SW480 (cell line): Measurements from ENCODE around the gene NCOA1.
"Not testable (repeated sequence)": the region's sequence is repeated elsewhere in the genome, so short reads cannot be mapped to it uniquely, and the experiment has no call there.

ENCODE experiments used
- DNase-seq: peaks from one replicate; pipeline ENCODE4 v3.0.0-alpha.2; 2016; ENCODE audit warnings: low spot score

Gene NCOA1

DNA sequence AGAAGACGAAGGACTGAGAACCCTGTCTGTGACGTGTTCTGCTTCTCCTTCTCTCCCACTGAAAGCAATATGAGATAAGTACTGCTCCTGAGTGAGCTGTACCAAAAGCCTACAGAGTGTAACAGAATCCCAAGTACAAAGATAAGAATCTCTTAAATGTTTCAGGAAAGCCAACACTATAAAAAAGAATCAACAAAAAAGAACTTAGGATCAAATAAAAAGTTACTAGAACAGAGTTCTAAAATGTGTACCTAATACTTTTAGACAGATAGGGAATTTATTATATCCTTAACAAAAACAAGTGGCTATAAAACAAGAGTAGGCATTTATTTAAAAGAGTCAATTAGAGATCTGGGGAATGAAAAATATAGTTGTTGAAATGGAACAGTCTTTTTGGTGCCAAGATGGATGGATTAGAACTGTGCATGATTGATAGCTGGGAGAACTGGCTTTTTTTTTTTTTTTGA lies 49.0 kb downstream of the NCOA1 start:
- no peak for DNase-seq

DNA sequence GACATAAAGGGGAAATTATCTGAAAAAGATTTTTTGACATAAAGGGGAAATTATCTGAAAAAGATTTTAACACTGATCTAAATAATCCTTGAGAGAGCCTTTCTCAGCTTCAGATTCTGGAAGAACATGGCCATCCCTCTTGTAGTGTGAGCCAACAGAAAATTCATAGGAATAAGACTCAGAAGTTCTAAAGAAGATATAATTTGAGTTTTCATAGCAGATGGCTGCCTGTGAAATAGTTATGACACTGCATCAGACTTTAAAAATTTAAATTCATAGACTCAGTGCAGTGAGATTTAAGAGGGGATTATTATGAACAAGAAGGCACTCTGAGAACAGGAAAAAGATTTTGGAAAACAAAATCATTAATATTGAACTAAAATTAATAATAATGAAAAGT lies 50.6 kb downstream of the NCOA1 start:
- DNase-seq, result no peak

DNA sequence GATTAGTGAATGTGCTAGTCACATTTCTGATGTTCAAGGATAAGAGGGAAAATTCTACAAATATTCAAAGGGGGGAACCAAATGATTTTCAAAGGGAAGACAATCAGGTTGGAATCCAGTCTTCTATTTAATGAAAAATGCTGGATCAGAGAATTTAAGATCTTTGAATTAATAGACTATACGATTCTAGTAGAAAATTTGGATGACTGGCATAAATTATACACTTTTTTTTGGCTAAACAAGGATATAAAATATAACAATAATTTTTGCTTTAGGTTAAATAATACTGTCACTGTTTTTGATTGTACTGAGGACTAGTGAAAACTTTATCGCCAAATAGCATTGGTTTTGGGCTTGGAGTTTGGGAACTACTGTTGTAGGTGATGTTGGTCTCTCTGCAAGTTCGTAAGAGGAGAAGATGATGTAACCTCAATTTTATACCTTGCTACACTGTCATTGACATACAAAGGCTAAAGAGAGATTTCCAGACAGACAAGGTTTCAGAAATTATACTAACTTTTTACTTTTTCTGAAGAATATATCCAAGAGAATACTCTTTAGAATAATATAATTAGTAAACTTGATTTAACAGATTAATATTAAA lies 51.3 kb downstream of the NCOA1 start:
- DNase-seq, result no peak

DNA sequence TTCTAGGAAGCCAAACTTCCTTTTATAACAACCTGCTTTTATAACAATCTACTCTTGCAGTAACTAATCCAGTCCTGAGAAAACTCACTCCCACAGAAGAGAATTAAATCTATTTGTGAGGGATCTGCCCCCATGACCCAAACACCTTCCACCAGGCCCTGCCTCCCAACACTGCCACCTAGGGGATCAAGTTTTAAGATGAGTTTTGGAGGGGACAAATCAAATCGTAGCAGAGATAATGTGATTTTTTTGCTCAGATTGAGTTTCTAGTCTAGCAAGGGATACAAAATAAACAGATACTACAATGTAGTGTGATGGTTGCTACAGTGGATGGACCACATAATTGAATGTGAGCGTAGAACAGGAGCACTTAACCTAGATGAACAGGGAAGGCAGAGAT lies 52.2 kb downstream of the NCOA1 start:
- DNase-seq, result no peak

DNA sequence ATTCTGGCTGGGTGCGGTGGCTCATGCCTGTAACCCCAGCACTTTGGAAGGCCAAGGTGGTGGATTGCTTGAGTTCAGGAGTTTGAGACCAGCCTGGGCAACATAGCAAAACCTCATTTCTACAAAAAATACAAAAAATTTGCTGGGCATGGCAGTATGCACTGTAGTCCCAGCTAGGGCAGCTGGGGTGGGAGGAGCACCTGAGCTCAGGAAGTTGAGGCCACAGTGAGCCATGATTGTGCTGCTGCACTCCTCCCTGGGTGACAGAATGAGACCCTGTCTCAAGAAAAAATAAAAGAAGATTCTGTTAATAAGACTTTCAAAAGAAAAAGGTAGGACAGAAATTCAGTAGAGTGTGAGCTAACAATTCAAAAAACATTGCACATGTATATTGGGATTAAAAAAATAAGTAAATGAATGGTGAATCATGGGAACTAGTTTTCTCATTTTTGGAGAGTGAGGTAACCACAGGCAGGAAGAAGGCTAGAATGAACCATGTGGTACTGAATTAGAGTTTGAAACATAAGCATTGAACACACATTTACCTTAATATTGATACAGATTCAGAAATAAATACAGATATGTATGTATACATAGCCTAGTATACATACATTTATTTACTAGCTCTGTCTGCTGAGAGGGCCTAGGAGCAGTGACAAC lies 53.5 kb downstream of the NCOA1 start:
- no peak for DNase-seq

DNA sequence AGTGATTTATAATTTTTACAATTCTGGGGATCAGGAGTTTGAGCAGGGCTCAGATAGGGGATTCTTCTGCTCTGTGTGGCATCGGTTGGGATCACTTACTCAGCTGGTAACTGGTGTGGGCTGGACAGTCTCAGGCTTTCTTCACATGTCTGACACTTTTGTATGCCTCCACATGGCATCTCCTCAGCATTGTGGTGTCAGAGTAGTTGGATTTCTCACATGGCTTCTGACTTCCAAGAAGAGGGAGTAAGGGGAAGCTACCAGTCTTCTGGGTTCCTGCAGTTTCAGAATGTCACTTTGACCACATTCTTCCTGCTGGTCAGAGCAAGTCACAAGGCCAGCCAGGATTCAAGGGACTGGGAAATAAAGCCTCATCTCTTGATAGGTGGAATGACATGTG lies 55.6 kb downstream of the NCOA1 start:
- no peak for DNase-seq

DNA sequence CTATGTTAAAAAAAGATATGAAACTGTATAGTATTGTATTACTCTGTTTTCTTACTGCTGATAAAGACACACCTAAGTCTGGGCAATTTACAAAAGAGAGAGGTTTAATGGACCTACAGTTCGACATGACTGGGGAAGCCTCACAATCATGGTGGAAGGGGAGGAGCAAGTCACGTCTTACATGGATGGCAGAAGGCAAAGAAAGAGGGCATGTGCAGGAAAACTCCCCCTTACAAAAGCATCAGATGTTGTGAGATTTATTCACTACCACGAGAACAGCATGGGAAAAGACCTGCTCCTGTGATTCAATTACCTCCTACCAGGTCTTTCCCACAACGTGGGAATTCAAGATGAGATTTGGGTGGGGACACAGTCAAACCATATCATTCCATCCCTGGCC lies 57.0 kb downstream of the NCOA1 start:
- no peak for DNase-seq

DNA sequence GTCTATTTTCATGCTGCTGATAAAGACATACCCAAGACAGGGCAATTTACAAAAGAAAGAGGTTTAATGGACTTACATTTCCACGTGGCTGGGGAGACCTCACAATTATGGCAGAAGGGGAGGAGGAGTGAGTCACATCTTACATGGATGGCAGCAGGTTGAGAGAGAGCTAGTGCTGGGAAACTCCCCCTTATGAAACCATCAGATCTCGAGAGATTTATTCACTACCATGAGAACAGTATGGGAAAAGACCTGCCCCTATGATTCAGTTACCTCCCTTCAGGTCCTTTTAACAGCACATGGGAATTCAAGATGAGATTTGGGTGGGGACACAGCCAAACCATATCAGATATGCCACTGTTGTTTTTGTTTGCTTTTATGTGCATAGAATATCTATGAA lies 59.2 kb downstream of the NCOA1 start:
- DNase-seq, result not testable (repeated sequence)

DNA sequence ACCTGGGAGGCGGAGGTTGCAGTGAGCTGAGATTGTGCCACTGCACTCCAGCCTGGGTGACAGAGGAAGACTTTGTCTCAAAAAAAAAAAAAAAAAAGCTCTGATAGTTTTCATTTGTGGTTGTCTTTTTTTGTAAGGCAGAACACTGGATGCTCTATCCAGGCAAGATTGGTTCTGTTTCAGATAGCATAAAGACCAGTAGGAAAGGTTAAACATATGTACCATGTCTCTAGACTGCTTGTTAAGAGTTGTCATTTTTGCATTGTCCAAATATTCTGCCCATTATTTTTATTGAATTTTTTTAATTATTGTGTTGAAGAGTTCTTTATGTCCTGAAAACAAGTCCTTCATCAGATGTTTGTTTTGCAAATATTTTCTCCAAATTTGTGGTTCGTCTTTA lies 60.0 kb downstream of the NCOA1 start:
- no peak for DNase-seq

DNA sequence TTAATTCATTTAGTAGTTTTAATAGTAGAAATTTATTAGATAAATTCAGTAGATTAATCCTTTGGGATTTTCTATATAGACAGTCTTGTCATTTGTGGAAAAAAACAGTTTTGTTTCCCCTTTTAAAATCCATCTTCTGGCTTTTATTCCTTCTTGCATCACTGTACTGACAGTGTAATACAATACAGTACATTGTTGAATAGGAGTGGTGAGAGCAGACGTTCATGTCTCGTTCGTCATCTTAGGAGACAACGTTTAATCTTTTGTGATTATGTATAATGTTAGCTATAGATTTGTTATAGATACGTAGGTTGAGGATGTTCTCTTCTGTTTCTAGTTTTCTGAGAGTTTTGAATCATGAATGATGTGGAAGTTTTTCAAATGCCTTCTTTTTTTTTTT lies 61.8 kb downstream of the NCOA1 start:
- no peak for DNase-seq

DNA sequence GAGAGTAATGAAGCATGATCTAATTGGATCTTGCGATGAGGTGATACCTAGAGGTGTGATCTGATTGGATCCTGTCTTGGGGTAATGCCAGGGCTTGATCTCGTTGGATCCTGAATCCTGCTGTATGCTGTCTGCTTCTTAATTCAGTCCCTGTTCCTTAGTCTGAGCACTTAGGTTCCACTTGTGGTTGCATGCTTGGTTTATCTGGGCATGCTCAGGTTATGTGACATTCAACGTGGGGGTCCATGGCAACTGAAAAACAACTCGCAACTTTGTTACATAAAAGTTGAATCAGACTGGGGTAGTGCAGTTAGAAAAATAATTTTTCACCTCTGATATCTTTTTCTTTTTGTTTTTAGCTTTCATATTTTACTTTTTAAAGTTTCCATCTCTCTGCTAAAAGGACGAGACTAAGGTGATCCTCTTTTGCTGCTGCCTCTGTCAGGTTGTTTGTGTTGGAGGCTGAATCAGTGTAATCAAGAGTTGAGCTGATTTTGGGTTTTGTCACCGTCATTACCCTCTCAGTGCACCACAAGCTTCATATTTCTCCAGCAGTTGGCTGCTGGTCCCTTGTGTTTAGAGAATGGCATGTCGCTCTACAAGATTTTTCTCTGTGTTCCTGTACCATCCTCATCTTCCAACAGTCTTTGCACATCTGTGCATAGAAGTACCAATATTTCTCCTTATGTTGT lies 67.9 kb downstream of the NCOA1 start:
- no peak for DNase-seq

DNA sequence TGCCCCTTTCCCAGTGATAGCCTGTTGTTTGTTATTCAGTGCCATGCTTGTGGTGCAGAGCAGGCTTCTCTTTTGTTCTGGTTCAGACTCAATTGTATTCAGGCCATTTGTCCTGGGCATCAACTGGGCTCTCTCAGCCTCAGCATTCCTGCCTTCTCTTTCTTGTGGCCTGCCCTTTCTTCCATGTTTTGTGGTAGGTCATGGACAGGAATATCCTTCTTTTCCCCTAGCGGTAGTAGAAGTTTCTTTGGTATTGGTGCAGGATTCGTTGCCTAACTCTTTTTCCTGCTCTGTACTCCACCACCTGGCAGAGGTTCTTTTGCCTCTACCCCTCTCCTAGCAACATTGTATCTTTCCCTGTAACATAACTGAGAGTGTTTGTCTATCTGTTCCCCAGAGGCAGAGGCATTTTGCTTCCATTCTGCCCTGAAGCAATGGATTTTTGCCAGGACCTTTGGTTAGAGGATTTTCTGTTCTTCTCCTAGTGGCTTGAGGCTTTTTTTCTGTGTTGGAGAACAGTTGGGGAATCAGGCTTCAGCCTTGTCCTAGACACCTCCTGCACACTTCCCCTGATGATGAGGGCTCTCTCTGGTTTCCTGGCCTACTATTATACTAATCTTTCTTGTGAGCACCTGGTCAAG lies 68.5 kb downstream of the NCOA1 start:
- DNase-seq, result no peak

DNA sequence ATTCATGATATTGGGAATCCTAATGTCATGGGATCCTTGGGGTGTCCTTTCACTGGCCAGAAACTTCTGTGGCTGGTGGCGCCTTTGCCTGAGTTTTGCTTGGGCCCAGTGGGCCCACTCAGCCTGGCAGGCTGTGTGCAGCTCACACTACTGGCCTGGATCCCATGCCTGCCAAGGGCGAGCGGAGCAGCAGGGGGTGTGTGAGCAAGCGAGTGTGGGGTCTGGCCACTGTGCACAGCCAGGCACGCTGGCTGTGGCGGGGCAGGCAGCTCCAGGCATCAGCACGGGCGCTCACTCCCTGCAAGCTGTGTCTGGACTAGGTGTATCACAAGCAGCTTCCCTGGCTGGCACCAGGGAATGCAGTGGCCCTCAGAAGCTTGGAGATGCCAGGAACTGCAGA lies 74.5 kb downstream of the NCOA1 start:
- no peak for DNase-seq

DNA sequence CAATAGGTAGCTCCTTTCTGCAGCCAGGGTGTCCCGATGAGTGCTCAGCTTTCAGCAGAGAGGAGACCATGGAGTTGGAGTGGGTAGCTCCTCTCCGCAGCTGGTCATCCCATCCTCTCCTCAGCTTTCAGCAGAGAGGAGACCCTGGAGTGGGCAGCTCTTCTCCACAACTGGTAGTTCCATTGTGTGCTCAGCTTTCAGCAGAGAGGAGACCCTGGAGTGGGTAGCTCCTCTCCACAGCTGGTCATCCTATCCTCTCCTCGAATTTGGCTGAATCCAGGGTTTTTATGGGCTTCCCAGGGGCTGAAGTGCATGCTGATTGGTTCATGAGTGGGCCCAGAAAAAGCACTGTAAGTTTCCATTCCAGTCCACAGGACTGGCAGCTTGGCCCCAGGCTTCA lies 75.2 kb downstream of the NCOA1 start:
- no peak for DNase-seq

DNA sequence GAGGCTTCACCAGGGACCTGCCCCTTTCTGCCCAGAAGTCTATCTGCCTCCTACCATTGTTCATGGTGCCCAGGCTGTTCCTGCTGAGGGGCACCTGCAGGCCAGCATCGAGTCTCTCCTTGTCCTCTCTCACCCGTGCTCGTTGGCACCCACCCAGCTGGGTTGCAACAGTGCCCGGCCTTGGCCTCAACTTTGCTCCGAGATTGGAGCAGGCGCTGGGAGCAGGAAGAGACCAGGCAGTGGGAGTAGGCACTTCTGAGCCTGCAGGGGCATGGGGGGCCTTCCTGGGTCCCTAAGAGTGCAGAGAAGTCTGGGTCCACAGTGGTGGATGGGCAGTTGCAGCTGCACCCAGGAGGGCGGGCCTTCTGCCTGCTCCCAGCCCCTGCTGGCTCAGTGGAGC lies 75.6 kb downstream of the NCOA1 start:
- no peak for DNase-seq

DNA sequence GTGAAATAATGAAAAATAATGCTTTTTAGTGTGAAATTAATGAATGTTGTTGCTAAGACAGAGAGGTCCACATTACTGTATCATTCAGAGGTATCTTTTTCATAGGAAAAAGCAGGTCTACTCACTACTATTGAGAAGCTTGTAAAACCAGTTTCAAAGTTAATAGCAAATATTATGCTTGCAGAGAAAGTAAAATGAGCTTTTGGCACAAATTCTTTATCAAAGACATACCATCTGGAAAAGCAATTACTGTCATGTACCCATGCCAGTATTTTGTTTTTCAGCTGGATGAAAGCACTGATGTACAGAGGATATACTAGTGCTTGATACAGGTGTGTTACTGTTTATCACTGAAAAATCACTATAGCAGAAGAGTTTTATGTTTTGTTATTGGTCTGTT lies 77.5 kb downstream of the NCOA1 start:
- DNase-seq, result no peak

DNA sequence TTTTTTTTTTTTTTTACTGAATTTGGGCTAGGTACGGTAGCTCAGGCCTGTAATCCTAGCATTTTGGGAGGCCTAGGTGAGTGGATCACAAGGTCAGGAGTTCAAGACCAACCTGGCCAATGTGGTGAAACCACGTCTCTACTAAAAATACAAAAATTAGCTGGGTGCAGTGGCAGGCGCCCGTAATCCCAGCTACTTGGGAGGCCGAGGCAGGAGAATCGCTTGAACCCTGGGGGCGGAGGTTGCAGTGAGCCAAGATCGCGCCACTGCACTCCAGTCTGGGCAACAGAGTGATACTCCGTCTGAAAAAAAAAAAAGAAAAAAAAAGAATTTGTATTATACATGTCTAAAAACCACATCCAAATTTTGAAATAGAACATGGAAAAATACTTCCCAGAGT lies 78.5 kb downstream of the NCOA1 start:
- not testable (repeated sequence) for DNase-seq

DNA sequence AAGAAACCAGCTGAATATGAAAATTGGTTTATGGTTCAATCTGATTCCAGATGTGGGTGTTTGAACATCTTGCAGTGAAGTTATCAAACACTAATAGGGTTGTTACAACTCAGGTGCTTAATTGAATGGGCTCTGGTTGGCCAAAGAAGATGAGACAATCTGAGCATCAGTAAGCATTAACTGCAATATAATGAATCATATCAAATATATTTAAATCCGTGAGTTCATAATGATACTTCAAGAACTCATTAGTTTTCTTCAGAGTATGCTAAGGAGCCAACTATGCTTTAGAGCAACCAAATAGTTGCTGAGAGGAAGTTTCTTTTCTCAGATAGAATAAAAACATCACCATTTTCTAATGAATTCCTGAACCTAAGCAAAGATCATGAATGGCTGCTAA lies 79.2 kb downstream of the NCOA1 start:
- no peak for DNase-seq

DNA sequence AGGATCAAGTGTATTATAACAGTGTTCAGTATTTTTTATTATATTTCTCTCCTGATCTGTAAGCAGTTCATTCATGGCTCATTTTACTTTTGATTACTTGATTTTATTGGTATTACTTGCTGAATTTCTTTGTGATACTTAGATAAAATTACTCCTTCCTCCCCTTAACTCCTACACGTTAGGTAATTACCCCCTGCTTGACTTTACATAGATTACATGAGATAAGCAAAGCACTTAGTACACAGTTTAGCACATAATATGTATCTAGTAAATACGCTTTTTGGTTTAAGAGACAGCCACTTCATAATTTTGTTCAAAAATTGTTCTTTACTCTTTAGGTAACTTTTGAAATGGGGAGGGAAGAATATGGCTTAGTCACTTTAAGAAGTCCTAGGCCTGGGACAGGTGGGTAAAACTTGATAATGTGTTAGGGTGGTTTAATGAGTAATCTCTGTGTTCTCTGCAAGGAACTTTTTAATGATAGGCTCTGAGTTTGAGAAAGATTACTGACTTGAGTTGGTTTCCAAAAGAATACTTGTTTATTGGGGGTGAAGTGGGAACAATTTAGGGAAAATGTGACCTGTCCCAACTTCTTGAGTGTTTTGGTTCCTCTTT lies 80.9 kb downstream of the NCOA1 start:
- no peak for DNase-seq

DNA sequence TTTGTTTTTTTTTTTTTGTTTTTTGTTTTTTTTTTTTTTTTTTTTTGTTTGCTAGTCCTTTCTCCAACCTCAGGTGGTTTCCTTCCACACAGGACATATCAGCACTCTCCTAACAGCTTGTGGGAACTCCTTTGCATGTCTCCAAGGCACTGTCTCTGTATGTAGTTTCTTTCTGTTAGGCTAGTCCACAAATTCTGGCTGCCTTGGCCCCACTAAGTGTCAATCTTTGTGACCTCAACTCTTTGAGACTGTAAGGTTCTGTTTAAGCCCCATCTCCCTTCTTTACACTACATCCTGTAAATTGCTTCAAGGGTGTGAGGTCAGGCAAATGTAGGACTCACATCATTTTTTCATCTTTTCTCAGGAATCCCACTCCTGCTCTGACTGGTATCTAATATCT lies 85.1 kb downstream of the NCOA1 start:
- DNase-seq, result no peak

DNA sequence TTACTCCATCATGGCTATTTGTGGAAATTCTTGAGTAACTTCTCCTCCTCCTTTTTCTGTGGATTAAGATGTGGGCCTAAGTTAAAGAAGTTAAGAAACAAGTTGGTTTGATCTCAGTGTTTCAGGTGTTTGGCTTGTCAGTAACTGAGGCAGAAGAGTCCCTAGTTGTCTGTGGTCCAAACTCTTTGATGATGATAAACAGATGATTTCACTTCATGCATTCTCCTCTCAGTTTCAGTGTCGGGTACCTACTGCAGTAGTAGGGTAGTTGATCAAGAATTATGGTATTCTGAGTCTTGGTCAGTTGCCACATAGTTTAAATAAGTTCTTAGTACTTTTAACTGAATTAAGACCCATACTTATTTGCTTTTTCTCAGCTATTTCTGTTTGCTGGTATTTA lies 85.6 kb downstream of the NCOA1 start:
- no peak for DNase-seq

DNA sequence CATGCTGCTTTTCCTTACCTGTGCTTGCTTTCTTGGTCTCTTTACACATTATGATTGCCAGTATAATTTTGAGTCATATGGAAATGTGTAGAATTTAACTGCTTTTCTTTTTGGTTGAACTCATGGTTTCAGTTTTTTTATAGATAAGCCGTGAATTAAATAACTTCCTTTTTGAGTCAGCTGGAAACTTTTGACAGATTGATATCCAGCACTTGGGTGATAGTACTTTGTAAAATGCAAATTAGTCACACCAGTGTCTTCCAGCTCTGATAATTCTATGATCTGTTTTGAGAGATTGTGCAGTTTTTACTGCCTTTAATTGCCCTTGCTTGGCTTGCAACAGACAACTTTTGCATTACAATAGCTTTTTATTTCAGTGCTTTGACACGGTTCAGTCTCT lies 86.4 kb downstream of the NCOA1 start:
- no peak for DNase-seq
